Measurements from ENCODE around the gene SYDE1.

SYDE1 gene

GRCh38 chr19:15125232-15126067, 18.2 kb downstream of the SYDE1 start:
- DNase-seq: peak; percentile 98

- DNase-seq: no peak
Measured at GRCh38 chr19:15126131-15126910, 19.1 kb downstream of the SYDE1 start.

GRCh38 chr19:15128162-15128770, 21.1 kb downstream of the SYDE1 start:
- no peak for DNase-seq

GRCh38 chr19:15129856-15130585, 22.8 kb downstream of the SYDE1 start:
- peak; percentile 41 for DNase-seq

GRCh38 chr19:15136234-15136954, 29.2 kb downstream of the SYDE1 start:
- DNase-seq: no peak

- no peak for DNase-seq
Measured at GRCh38 chr19:15137777-15138176, 30.6 kb downstream of the SYDE1 start.

- no peak for DNase-seq
Measured at GRCh38 chr19:15138427-15138826, 31.2 kb downstream of the SYDE1 start.

- no peak for DNase-seq
Measured at GRCh38 chr19:15141143-15141542, 33.9 kb downstream of the SYDE1 start.

- no peak for DNase-seq
Measured at GRCh38 chr19:15142313-15142712, 35.1 kb downstream of the SYDE1 start.

GRCh38 chr19:15144046-15144646, 36.9 kb downstream of the SYDE1 start:
- DNase-seq: no peak

- DNase-seq: no peak
Measured at GRCh38 chr19:15147090-15147489, 39.9 kb downstream of the SYDE1 start.

- DNase-seq: no peak
Measured at GRCh38 chr19:15149737-15150136, 42.5 kb downstream of the SYDE1 start.

GRCh38 chr19:15154002-15154612, 46.9 kb downstream of the SYDE1 start:
- DNase-seq: peak; percentile 21

GRCh38 chr19:15155296-15155695, 48.1 kb downstream of the SYDE1 start:
- no peak for DNase-seq

- no peak for DNase-seq
Measured at GRCh38 chr19:15156391-15156790, 49.2 kb downstream of the SYDE1 start.

- no peak for DNase-seq
Measured at GRCh38 chr19:15159251-15159650, 52.0 kb downstream of the SYDE1 start.

- peak; percentile 9 for DNase-seq
Measured at GRCh38 chr19:15161028-15161984, 54.1 kb downstream of the SYDE1 start.
